ENCODE measurements around the gene CANT1.
"Not testable (repeated sequence)": the region's sequence is repeated elsewhere in the genome, so short reads cannot be mapped to it uniquely, and the experiment has no call there.

CANT1 gene

DNA sequence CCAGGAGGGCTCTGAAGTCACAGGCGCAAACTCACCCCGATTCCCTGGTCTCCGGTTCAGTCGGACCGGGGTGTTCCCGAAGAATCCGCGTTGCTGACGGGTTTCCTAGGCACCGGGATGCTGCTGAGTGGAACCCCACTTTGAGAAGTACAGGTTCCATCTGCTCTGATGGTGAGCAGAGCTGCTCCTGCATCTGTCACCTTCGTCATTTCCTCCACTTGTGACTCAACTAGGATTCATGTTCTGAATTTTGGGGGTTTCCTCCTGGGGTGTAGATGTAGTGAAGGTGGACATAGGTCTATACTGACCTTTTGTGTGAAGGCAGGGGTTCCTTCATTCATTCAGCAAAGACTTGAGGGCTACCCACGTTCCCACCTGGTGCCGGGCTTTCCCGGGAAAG, 54.9 kb downstream of the CANT1 start:
- no peak for DNase-seq

DNA sequence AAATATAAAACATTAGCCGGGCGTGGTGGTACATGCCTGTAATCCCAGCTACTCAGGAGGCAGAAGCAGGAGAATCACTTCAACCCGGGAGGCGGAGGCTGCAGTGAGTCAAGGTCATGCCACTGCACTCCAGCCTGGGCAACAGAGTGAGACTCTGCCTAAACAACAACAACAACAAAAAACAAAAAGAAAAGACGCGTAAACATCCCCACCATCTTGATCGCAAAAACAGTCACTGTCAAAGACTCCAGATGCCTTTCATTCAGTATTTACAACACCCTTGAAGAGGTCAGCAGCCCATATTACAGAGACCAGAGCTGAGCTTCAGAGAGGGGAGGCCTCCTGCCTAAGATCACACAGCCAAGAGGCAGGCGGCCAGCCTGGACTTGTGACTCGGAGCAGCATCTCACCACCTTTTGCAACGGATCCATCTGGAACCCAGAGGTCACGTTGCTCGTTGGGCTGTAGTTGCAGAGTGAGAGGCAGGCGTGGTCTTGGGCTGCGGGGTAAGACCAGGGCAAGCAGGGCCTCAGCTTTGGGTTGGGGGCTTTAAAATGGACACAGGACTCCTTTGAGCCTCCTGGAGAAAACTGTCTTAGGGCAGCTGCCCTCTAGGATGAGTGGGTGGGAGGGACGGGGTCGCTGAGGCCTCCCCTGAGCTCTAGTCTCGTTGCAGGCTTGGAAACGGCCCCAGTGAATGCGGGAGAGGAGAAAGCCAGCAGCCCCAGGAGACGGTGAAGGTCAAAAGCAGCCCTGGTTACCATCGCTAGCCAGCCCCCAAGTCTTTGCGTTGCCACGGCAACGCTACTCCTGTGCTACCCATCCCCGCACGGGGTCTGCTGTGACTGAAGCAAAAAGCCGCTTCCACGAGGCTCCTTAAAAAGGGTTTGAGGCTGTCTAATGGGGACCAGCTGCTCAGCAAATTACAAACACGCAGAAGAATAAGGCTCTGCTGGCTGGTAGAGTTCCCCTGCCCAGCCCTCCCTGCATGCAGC, 55.9 kb downstream of the CANT1 start:
- DNase-seq = no peak

DNA sequence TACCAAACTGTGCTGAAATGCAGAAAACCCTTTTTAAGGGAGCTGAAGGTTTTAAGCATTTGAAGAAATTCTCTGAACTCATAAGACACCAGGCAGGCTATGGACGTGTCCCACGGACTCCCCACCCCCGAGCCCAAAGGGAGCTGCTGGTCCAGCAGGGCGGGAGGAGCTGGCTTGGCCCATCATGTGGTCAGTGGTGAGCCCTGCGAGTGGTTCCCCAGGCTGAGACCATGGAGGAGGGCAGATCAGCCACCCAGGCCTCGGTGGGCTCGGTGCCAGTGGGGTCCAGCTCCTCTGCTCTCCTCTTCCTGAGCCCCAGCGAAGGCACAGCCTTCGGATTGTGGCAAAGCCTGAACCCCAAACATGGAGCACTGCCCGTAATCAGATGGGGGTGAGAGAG, 56.9 kb downstream of the CANT1 start:
- DNase-seq = no peak

DNA sequence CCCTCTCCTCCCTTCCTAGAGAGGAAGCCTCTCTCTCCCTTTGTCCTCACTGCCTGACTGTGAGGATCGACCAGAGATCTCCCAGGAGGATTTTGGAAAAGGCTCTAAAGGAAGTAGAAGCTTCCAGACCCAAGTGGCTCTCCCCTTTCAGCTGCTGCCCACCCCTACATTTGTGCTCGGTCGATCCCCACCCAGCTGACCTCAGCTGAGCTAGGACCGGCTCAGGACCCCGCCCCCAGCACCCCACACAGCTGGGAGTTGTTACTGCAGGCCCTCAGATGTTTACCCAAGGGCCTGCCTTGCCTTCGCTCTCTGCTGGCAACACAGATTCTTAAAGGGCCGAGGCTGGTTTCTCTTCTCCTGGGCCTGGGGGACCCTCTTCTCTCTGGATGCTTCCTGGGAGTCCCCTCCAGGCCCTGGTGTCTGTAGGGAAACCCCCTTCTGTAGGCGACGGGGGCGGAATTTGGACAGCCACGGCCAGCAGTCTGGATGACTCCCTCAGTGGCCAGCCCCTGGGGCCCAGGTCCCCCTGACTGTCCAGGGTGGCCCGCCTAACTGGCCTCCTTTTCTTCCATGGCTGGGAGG, 57.5 kb downstream of the CANT1 start:
- DNase-seq = no peak

DNA sequence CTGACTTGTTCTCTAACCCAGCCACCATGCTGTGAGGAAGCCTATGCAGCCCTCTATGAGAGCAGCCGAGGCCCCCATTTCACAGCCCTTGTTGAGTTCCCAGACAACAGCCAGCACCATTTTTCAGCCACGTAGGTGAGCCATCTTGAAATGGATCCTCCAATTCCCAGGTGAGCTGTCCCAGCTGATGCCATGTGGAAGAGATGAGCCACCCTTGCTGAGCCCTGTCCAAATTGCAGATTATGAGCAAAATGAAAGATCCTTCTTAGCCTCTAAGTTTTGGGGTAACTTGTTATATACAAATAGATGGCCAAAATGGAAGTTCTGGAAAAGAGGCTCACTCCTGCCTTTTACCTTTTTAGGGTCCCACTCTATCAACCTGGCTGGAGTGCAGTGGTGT, 58.7 kb downstream of the CANT1 start:
- no peak for DNase-seq

DNA sequence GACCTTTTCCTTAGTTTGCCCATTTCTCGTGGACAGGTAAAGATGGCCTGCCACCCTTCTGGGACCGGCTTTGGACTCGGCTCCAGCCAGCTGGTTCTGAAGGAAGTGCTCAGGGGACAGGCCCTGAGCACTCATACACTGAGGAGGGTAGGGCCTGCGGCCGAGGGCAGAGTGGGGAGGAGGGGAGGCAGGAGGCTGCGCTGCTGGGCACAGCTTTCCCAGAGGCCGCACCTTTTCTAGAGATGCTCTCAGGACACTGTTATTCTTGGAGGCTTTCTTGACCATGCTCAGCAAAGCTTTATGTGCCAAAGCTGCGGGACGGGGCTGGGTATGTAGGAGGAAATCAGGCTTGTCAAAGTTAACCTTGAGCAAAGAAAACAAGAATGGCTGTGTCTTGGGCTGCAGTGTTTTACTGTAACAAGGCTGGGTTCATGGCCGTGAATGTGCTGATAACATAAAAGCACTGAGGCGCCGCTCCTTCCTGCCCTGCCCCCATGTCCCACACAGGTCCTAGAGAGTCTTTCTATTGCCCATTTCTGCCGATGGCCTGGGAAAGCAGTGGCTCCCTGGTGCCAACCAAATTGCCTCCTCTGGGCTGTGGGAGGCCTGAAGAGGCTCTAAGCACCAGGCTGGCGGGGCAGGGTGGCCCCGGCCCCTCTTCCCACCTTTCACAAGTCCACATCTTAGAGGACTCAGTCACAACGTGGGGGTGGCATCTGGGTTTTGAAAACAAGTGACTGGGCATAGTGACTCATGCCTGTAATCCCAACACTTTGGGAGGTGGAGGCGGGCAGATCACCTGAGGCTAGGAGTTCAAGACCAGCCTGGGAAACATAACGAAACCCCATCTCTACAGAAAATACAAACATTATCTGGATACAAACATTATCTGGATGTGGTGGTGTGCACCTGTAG, 62.1 kb downstream of the CANT1 start:
- DNase-seq = no peak

DNA sequence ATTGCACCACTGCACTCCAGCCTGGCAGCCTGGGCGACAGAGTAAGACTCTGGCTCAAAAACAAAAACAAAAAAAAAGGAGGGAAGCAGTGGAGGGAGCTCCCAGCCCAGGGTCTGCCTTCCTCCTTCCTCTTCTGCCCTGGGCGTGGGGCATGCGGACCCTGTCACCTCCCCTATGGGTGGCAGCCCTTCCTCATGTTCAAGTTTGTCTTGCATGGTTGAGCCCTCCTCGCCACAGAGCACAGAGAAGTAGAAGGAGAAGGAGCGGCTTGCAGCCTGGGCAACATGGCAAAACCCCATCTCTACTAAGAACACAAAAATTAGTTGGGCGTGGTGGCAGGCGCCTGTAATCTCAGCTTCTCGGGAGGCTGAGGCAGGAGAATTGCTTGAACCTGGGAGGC, 62.9 kb downstream of the CANT1 start:
- no peak for DNase-seq

DNA sequence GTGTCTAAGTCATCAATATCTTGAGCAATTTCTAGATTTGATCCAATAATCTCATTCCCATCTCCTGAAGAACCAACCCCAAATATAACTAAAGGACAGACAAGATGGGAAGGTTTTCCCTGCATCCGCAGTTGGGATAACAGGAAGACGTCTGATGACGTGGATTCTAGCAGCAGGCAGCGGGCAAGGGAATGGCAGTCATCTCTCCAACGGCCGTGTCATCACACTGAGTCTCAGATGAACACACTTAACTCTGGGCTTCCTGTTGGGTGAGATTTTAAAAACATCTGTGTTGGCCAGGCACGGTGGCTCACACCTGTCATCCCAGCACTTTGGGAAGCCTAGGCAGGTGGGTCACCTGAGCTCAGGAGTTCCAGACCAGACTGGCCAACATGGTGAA, 63.4 kb downstream of the CANT1 start:
- no peak for DNase-seq

DNA sequence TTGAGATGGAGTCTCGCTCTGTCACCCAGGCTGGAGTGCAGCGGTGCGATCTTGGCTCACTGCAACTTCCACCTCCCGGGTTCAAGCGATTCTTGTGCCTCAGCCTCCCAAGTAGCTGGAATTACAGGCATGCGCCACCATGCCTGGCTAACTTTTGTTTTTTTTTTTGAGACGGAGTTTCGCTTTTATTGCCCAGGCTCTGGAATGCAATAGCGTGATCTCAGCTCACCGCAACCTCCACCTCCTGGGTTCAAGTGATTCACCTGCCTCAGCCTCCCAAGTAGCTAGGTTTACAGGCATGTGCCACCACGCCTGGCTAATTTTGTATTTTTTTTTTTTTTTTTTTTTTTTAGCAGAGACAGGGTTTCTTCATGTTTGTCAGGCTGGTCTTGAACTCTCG, 64.1 kb downstream of the CANT1 start:
- DNase-seq = not testable (repeated sequence)

DNA sequence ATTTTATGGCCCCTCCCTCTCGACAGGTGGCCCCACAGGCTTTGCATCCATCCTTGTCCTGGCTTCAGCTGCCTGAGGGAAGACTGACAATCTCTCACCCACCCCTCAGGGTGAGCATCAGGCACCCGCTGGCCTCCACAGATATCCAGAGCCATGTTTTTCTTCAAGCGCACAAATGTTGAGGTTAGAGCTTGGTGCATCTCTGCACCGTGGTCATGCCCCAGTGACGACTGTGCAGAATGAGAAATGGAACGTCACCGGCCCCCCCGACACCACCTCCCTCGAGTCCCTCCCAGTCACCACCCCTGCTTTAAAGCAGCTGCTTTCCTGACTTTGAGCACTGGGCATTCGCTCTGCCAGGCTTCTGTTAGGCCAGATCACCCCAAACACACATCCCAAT, 64.6 kb downstream of the CANT1 start:
- DNase-seq = no peak

DNA sequence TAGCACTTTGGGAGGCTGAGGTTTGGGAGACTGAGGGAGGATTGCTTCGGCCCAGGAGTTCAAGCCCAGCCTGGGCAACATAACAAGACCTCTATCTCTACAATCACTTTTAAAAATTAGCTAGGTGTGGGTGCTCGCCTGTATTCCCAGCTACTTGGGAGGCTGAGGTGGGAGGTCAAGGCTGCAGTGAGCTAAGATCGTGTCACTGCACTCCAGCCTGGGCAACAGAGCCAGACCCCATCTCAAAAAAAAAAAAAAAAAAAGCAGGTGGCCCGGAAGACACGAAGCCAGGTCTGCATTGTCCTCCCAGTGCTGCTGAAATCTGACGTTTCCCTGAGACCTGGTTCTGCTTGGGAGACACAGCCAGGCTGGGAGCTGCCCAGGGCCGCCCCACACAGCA, 65.5 kb downstream of the CANT1 start:
- DNase-seq = no peak

All from cortex of kidney (tissue), 1 donor.